HG03097 (cell line): ENCODE measurements around the gene MUC12.
"Not testable (repeated sequence)": the region's sequence is repeated elsewhere in the genome, so short reads cannot be mapped to it uniquely, and the experiment has no call there.

Experiments
- ATAC-seq: cut with Tn5 transposase; IDR thresholded peaks from one replicate; pipeline ENCODE4 v1.9.1; 2021; ENCODE audit not compliant: unreplicated experiment, low FRiP score

Gene MUC12

DNA sequence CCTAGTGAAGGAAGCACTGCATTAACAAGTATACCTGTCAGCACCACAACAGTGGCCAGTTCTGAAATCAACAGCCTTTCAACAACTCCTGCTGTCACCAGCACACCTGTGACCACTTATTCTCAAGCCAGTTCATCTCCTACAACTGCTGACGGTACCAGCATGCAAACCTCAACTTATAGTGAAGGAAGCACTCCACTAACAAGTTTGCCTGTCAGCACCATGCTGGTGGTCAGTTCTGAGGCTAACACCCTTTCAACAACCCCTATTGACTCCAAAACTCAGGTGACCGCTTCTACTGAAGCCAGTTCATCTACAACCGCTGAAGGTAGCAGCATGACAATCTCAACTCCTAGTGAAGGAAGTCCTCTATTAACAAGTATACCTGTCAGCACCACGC lies 66.6 kb downstream of the MUC12 start:
- ATAC-seq = no peak

GRCh38 chr7:101041283-101041682 lies 71.9 kb downstream of the MUC12 start:
- ATAC-seq = not testable (repeated sequence)

DNA sequence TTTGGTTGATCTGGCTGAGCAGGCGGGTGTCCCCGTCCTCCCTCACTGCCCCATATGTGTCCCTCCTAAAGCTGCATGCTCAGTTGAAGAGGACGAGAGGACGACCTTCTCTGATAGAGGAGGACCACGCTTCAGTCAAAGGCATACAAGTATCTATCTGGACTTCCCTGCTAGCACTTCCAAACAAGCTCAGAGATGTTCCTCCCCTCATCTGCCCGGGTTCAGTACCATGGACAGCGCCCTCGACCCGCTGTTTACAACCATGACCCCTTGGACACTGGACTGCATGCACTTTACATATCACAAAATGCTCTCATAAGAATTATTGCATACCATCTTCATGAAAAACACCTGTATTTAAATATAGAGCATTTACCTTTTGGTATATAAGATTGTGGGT lies 89.0 kb downstream of the MUC12 start:
- no peak for ATAC-seq

DNA sequence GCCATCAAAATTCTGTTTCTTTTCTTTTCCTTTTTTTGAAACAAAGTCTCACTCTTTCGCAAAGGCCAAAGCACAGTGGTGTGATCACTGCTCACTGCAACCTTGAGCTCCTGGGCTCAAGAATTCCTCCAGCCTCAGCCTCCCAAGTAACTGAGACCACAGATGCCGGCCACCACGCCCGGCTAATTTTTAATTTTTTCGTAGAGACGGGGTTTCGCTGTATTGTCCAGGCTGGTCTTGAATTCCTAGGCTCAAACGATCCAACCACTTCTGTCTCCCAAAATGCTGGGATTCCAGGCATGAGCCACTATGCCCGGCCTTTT lies 90.2 kb downstream of the MUC12 start:
- ATAC-seq = no peak

DNA sequence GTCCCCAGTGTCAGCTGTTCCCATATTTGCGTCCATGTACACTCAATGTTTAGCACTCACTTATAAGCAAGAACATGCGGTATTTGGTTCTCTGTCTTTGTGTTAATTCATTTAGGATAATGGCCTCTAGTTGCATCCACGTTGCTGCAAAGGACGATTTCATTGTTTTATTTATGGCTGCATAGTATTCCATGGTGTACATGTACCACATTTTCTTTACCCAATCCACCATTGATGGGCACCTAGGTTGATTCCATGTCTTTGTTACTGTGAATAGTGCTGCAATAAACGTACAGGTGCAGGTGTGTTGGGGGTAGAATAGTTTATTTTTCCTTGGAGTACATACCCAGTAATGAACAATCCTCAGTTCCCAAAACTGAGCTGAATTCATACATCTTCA lies 91.6 kb downstream of the MUC12 start:
- no peak for ATAC-seq

DNA sequence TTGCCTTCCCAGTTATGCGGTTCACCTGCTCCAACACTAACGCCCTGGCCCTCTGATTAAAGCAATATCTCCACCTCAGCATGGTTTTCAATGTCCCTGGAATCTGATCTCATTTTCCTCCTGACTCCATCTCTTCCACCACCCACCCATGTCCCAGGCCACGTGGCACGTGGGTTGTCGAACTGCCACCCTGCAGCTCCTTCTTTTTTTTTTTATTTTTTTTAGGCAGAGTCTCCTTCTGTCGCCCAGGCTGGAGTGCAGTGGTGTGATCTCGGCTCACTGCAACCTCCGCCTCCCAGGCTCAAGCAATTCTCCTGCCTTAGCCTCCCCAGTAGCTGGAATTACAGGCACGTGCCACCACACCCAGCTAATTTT lies 94.8 kb downstream of the MUC12 start:
- not testable (repeated sequence) for ATAC-seq

DNA sequence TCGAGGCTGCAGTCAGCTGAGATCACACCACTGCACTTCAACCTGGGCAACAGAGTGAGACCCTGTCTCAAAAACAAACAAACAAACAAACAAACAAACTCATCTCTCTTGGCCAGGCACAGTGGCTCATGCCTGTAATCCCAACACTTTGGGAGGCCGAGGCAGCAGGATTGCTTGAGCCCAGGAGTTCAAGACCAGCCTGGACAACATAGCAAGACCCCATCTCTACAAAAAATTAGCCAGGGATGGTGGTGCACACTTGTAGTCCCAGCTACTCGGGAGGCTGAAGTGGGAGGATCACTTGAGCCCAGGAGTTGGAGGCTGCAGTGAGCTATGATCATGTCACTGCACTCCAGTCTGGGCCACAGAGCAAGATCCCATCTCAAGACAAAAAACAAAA lies 95.8 kb downstream of the MUC12 start:
- ATAC-seq = not testable (repeated sequence)

DNA sequence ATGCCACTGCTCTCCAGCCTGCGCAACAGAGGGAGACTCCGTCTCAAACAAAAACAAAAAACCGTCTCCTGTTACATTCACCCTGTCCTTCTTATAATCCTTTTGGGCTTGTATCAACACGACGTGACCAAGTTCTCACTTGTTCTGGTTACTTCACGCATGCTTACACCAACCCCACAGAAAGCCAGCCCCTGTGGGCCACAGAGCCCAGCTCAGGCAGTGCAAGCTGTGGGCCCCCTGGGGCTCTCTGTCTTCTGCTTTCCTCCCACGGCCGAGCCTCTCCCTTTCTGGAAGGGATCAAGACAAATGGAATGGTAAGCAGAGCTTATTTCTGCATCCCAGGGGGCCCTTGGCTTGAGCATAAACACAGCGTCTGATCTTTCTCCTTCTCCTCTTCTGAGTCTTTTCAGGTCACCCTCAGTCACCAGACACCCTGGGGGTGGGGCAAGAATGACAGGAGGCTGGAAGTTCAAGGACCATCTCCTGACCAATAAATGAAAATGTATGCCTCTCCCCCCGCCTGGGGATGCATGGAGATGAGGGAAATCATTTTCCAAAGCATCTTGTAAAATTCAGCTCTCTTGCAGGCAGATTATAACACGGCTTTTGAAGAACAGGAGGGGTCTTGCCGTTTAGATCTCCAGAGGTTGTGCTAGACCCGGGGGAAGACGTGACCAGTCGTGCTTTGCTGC lies 96.9 kb downstream of the MUC12 start:
- ATAC-seq = no peak

GRCh38 chr7:101066833-101067177 lies 97.4 kb downstream of the MUC12 start:
- ATAC-seq = no peak

GRCh38 chr7:101068401-101068800 lies 99.0 kb downstream of the MUC12 start:
- ATAC-seq = no peak
